HUES48 (cell line): ENCODE results near the gene AQP2.

ENCODE experiments used
- H3K27ac ChIP-seq: one replicate; pipeline ENCODE4 v1.7.0; 2013; ENCODE audit warnings: low read depth, low read length, inconsistent platforms
- H3K27me3 ChIP-seq: 2 replicates; pipeline ENCODE4 v1.6.1; 2013; ENCODE audit warnings: mild to moderate bottlenecking, low read length; ENCODE audit not compliant: control insufficient read depth, insufficient read depth
- H3K36me3 ChIP-seq: 2 replicates; pipeline ENCODE4 v1.6.1; 2013; ENCODE audit warnings: low read length; ENCODE audit not compliant: control insufficient read depth, insufficient read depth
- H3K4me1 ChIP-seq: 2 replicates; pipeline ENCODE4 v1.6.1; 2013; ENCODE audit warnings: mild to moderate bottlenecking, low read length; ENCODE audit not compliant: control insufficient read depth, insufficient read depth
- H3K4me3 ChIP-seq: 2 replicates; pipeline ENCODE4 v1.5.1; 2013; ENCODE audit warnings: mild to moderate bottlenecking, low read depth, low read length
- H3K9ac ChIP-seq: 2 replicates; pipeline ENCODE4 v1.6.1; 2013; ENCODE audit warnings: mild to moderate bottlenecking, low read depth, low read length, moderate library complexity
- H3K9me3 ChIP-seq: 2 replicates; pipeline ENCODE4 v1.6.1; 2013; ENCODE audit warnings: low read length; ENCODE audit not compliant: control insufficient read depth, insufficient read depth

AQP2 gene

GRCh38 chr12:49961111-49961922, 10.8 kb downstream of the AQP2 start, which contains the start of gene AQP5:
TSS of gene AQP5 (plus strand) at chr12:49961872. CDS start at chr12:49962018, 146 bp downstream.
- Histone ChIP-seq H3K27ac (no peak within 1 kb of the TSS), H3K4me1 (peaks cover 17% of the 10 kb centered on the region), H3K9ac (no peak within 1 kb of the TSS), H3K27me3 (peaks cover 83% of the 10 kb centered on the region), H3K9me3 (no peaks in the 10 kb centered on the region), H3K36me3 (no peaks in the 10 kb centered on the region), H3K4me3 (peak within 1 kb of the TSS; percentile 48)

GRCh38 chr12:49961993-49962764, 11.6 kb downstream of the AQP2 start:
- peak overlapping the region; percentile 48; the same call in 1 of the 2 replicates for H3K4me3 ChIP-seq

DNA sequence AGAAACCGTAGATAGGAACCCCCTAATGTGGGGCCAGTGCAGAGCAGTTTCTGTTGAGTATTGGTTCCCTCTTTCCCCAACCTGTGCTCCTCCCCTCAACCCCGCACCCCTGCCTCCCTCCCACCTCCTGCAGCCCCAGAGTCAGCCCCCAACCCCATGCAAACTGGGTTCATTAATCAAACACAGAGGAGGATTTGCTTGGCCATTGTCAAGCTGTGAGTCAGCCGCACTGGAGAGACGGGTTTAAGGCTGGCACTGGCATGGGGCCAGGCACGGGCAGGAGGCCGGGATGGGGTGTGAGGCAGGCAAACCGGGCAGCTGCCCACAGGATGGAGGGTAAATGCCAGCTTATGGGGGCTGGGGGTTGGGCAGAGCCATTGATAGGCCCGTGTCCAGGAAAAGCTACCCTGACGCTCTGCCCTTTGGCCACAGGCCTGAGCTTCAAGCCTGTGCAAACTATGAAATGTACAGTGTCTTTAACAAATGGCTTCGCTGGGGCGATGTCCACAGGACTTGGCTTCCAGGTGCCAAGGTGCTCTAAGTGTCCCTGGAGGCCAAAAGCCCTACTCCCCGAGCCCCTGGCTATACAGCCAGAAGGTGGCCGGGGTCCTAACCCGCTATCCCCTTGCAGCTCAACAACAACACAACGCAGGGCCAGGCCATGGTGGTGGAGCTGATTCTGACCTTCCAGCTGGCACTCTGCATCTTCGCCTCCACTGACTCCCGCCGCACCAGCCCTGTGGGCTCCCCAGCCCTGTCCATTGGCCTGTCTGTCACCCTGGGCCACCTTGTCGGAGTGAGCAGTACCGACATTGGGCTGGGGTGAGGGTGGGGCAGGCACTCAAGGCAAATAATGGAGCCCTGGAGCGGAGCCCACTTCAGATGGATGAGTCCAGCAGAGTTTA, 12.6 kb downstream of the AQP2 start:
- Histone ChIP-seq H3K27me3 (peaks cover 77% of the 10 kb centered on the region), H3K9ac (no peak overlapping the region), H3K4me3 (no peak overlapping the region), H3K4me1 (peaks cover 24% of the 10 kb centered on the region), H3K9me3 (no peaks in the 10 kb centered on the region), H3K27ac (no peak overlapping the region), H3K36me3 (no peaks in the 10 kb centered on the region)

More at GRCh38 chr12:49961993-49962764, 11.6 kb downstream of the AQP2 start:
- H3K27me3 ChIP-seq = peaks cover 80% of the 10 kb centered on the region
- no peaks in the 10 kb centered on the region for H3K36me3 ChIP-seq
- H3K9me3 ChIP-seq = no peaks in the 10 kb centered on the region
- H3K27ac ChIP-seq = no peak overlapping the region
- peaks cover 22% of the 10 kb centered on the region for H3K4me1 ChIP-seq
- no peak overlapping the region for H3K9ac ChIP-seq

DNA sequence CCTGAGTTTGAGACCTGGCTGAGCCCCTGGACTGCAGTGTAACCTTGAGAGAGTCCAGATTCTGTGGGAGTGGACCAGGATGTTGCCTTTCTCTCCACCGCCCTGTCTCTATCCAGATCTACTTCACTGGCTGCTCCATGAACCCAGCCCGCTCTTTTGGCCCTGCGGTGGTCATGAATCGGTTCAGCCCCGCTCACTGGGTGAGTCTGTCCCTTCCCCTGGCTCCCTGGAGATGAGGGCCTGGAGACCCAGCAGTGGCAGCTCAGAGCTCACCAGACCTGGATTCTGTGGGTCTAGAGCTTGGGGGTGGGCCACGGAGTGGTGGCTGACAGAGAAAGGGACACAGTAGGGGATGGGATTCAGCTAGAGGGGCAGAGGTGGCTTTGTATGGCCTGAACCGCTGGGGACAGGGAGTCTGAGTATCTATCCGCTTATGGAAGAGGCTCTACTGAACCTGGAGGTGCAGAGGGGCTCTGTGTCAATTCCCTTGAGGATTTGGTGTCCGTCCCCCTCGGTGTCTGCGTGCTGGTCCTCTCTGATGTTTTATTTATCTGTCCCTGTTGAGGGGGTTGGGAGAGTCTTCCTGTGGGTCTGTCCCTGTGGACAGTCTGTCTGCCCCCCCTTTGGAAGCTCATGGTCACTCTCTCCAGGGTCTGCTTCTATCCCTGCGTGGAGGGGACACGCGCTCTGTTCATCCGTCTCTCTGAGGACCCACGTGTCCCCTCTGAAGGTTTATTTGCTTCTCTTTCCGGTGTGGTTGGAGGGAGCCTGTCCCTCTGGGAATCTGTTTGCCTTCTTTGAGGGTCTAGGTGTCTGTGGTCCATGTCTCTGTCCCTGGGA, 13.7 kb downstream of the AQP2 start:
- H3K4me3 ChIP-seq = no peak overlapping the region
- no peaks in the 10 kb centered on the region for H3K9me3 ChIP-seq
- no peaks in the 10 kb centered on the region for H3K36me3 ChIP-seq
- H3K27me3 ChIP-seq = peaks cover 78% of the 10 kb centered on the region
- no peak overlapping the region for H3K27ac ChIP-seq
- peaks cover 23% of the 10 kb centered on the region for H3K4me1 ChIP-seq
- no peak overlapping the region for H3K9ac ChIP-seq

DNA sequence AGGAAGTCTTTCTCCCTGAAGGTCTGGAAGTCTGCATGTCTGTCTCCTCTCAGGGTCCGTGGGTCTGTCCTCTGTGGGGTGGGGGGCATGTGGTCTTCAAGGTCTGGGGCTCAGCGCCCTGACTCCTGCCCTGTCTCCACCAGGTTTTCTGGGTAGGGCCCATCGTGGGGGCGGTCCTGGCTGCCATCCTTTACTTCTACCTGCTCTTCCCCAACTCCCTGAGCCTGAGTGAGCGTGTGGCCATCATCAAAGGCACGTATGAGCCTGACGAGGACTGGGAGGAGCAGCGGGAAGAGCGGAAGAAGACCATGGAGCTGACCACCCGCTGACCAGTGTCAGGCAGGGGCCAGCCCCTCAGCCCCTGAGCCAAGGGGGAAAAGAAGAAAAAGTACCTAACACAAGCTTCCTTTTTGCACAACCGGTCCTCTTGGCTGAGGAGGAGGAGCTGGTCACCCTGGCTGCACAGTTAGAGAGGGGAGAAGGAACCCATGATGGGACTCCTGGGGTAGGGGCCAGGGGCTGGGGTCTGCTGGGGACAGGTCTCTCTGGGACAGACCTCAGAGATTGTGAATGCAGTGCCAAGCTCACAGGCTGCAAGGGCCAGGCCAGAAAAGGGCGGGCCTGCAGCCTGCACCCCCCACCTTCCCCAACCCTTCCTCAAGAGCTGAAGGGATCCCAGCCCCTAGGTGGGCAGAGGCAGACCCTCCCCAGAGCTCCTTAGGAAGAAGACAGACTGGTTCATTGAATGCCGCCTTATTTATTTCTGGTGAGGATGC, 14.5 kb downstream of the AQP2 start:
- no peaks in the 10 kb centered on the region for H3K36me3 ChIP-seq
- H3K4me1 ChIP-seq = peaks cover 15% of the 10 kb centered on the region
- H3K27me3 ChIP-seq = peaks cover 73% of the 10 kb centered on the region

GRCh38 chr12:49965836-49966235, 15.3 kb downstream of the AQP2 start:
- Histone ChIP-seq H3K9ac (no peak overlapping the region), H3K4me3 (no peak overlapping the region), H3K36me3 (no peaks in the 10 kb centered on the region), H3K27me3 (peaks cover 69% of the 10 kb centered on the region), H3K4me1 (peaks cover 7% of the 10 kb centered on the region; the same call in 1 of the 2 replicates), H3K27ac (no peak overlapping the region), H3K9me3 (no peaks in the 10 kb centered on the region)

More for the DNA sequence above, 14.5 kb downstream of the AQP2 start:
- Histone ChIP-seq H3K27ac (no peak overlapping the region), H3K9me3 (no peaks in the 10 kb centered on the region), H3K4me3 (no peak overlapping the region), H3K9ac (no peak overlapping the region)

GRCh38 chr12:49966511-49967041, 16.0 kb downstream of the AQP2 start:
- peaks cover 69% of the 10 kb centered on the region for H3K27me3 ChIP-seq
- H3K4me3 ChIP-seq = peak overlapping the region; percentile 50; the same call in 1 of the 2 replicates
- no peaks in the 10 kb centered on the region for H3K9me3 ChIP-seq
- peaks cover 7% of the 10 kb centered on the region; the same call in 1 of the 2 replicates for H3K4me1 ChIP-seq
- H3K9ac ChIP-seq = no peak overlapping the region
- H3K27ac ChIP-seq = no peak overlapping the region
- H3K36me3 ChIP-seq = no peaks in the 10 kb centered on the region

- no peaks in the 10 kb centered on the region for H3K36me3 ChIP-seq
- peaks cover 64% of the 10 kb centered on the region for H3K27me3 ChIP-seq
- H3K9ac ChIP-seq = no peak overlapping the region
- no peak overlapping the region for H3K27ac ChIP-seq
- no peaks in the 10 kb centered on the region for H3K9me3 ChIP-seq
- peak overlapping the region; percentile 50 for H3K4me3 ChIP-seq
- H3K4me1 ChIP-seq = peaks cover 7% of the 10 kb centered on the region; the same call in 1 of the 2 replicates
These were observed 16.7 kb downstream of the AQP2 start for GRCh38 chr12:49967042-49967776.

DNA sequence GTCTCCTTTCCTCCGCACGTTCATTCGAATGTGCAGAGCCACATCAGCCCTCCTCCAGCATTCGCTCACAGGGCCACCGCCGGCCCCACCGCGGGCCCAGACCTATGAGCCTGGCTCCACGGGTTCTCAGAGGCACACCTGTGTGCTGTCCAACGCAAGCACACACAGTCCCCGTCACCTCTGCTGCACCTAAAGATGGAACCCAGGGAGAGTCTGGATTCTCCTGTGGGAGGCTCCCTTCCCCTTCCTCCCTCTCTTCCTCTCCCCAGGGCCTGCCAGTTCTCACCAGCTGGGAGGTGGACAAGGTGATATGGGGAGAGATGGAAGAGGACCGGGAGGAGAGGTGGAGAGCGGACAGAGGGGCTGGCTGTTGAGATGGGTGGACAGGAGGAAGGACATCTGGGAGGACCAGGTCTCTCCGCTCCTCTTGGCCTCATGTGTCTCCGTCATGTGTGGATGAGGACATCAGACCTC, 17.3 kb downstream of the AQP2 start:
- H3K9ac ChIP-seq = no peak overlapping the region
- no peaks in the 10 kb centered on the region for H3K9me3 ChIP-seq
- peak overlapping the region; percentile 50 for H3K4me3 ChIP-seq
- H3K27me3 ChIP-seq = peaks cover 59% of the 10 kb centered on the region
- H3K4me1 ChIP-seq = peaks cover 7% of the 10 kb centered on the region; the same call in 1 of the 2 replicates
- H3K27ac ChIP-seq = no peak overlapping the region
- H3K36me3 ChIP-seq = no peaks in the 10 kb centered on the region
